Measurements from ENCODE around the gene RIMBP2.

The RIMBP2 gene

GRCh38 chr12:130625201-130625600, 90.9 kb downstream of the RIMBP2 start:
- DNase-seq, result no peak

GRCh38 chr12:130622803-130623202, 93.3 kb downstream of the RIMBP2 start:
- no peak for DNase-seq

- DNase-seq, result no peak
These were observed 94.3 kb downstream of the RIMBP2 start for GRCh38 chr12:130621696-130622298.

GRCh38 chr12:130620756-130621155, 95.3 kb downstream of the RIMBP2 start:
- no peak for DNase-seq

GRCh38 chr12:130620281-130620680, 95.8 kb downstream of the RIMBP2 start:
- DNase-seq, result no peak

GRCh38 chr12:130619385-130620001, 96.6 kb downstream of the RIMBP2 start:
- no peak for DNase-seq

GRCh38 chr12:130617219-130617618, 98.9 kb downstream of the RIMBP2 start:
- DNase-seq, result no peak

GRCh38 chr12:130615861-130616345, 100.2 kb downstream of the RIMBP2 start:
- DNase-seq, result no peak

- DNase-seq, result no peak
These were observed 101.6 kb downstream of the RIMBP2 start for GRCh38 chr12:130614530-130614905.

GRCh38 chr12:130613831-130614529, 102.1 kb downstream of the RIMBP2 start:
- DNase-seq, result no peak

- no peak for DNase-seq
These were observed 103.0 kb downstream of the RIMBP2 start for GRCh38 chr12:130613131-130613530.

- DNase-seq, result no peak
These were observed 104.8 kb downstream of the RIMBP2 start for GRCh38 chr12:130611026-130611905.

GRCh38 chr12:130609966-130610365, 106.1 kb downstream of the RIMBP2 start:
- no peak for DNase-seq

GRCh38 chr12:130608831-130609230, 107.3 kb downstream of the RIMBP2 start:
- DNase-seq, result no peak

- DNase-seq, result no peak
These were observed 108.0 kb downstream of the RIMBP2 start for GRCh38 chr12:130608132-130608531.

- no peak for DNase-seq
These were observed 109.9 kb downstream of the RIMBP2 start for GRCh38 chr12:130606231-130606630.

GRCh38 chr12:130603396-130603965, 112.6 kb downstream of the RIMBP2 start:
- no peak for DNase-seq

GRCh38 chr12:130602251-130602650, 113.8 kb downstream of the RIMBP2 start:
- no peak for DNase-seq

- DNase-seq, result no peak
These were observed 114.8 kb downstream of the RIMBP2 start for GRCh38 chr12:130601327-130601726.

- no peak for DNase-seq
These were observed 119.9 kb downstream of the RIMBP2 start for GRCh38 chr12:130596241-130596640.

- DNase-seq, result no peak
These were observed 120.5 kb downstream of the RIMBP2 start for GRCh38 chr12:130595566-130595965.

GRCh38 chr12:130593056-130593455, 123.0 kb downstream of the RIMBP2 start:
- no peak for DNase-seq

GRCh38 chr12:130592641-130593040, 123.5 kb downstream of the RIMBP2 start:
- DNase-seq, result no peak
